Subcutaneous abdominal adipose tissue (tissue), 5 donors: ENCODE measurements around the gene GLRA3.
"Not testable (repeated sequence)": the region's sequence is repeated elsewhere in the genome, so short reads cannot be mapped to it uniquely, and the experiment has no call there.

Experiments used
- H3K27ac ChIP-seq: one replicate; pipeline ENCODE4 v1.7.0; 2013; ENCODE audit warnings: low read depth, mild to moderate bottlenecking, inconsistent platforms, low read length, moderate library complexity
- H3K27me3 ChIP-seq, 5 donors: one replicate each; pipeline ENCODE4 v1.7.0; 2013; ENCODE audit warnings: low read length in 5 of 5, inconsistent platforms in 1 of 5; ENCODE audit not compliant: control insufficient read depth in 5 of 5, insufficient read depth in 4 of 5
- H3K36me3 ChIP-seq, 5 donors: one replicate each; pipeline ENCODE4 v1.7.0; 2013; ENCODE audit warnings: low read length in 5 of 5; ENCODE audit not compliant: control insufficient read depth in 5 of 5, insufficient read depth in 5 of 5
- H3K4me1 ChIP-seq, 5 donors: one replicate each; pipeline ENCODE4 v1.7.0; 2013; ENCODE audit warnings: low read length in 5 of 5, mild to moderate bottlenecking in 3 of 5, moderate library complexity in 1 of 5; ENCODE audit not compliant: control insufficient read depth in 5 of 5, insufficient read depth in 5 of 5
- H3K4me3 ChIP-seq, 5 donors: one replicate each; pipeline ENCODE4 v1.7.0; 2013; ENCODE audit warnings: low read length in 5 of 5, low read depth in 1 of 5
- H3K9ac ChIP-seq, 5 donors: one replicate each; pipeline ENCODE4 v1.7.0; 2013; ENCODE audit warnings: low read length in 5 of 5, mild to moderate bottlenecking in 4 of 5, moderate library complexity in 3 of 5
- H3K9me3 ChIP-seq, 5 donors: one replicate each; pipeline ENCODE4 v1.7.0; 2013; ENCODE audit warnings: low read length in 5 of 5; ENCODE audit not compliant: control insufficient read depth in 5 of 5
- donor health status: healthy.
- donor health status: healthy.
- donor health status: healthy.
- donor health status: healthy.
- donor health status: healthy.

GLRA3 gene

DNA sequence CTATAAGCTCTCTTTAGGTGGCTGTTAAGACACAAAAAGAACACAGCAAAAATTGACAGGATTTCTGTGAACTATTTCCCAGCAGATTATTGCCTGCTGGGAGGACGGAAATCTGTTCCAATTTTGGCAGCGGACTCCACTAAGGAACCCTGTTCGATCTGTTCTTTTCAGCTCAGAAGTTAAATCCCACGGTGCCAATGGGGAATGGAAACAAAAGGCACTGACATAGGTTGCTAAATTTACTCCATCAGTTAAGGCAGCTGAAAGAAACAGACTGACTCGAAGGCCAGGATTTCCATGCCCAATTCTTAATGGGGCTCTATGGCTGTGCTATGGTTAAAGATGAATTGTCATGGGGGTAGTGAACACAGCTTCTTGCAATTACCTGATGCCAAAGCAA, 180.2 kb downstream of the GLRA3 start:
- no peaks in the 10 kb centered on the region for H3K9me3 ChIP-seq
- no peak overlapping the region for H3K4me3 ChIP-seq
- H3K9ac ChIP-seq = no peak overlapping the region
- H3K27ac ChIP-seq = no peak overlapping the region
- H3K4me1 ChIP-seq = no peaks in the 10 kb centered on the region
- no peaks in the 10 kb centered on the region for H3K27me3 ChIP-seq
- H3K36me3 ChIP-seq = no peaks in the 10 kb centered on the region

DNA sequence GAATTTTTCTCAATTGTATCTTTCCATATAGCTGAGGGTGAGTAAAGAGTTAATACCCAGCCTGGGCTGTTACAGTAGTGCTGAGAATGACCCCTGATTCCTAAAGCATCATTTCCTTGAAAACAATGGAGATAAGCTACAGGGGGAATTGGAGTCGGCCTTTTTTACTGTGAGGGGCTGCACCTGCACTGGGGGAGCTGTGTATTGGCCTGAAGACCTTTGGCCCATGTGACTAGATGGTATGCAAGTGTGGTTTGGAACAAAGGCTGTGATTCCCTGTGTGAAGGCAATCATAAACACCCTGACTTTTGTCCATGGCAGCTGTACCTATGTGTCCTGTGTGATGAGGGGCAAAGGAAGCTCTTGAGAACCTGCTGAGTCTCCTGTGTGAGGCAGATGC, 182.7 kb downstream of the GLRA3 start:
- Histone ChIP-seq H3K4me1 (no peaks in the 10 kb centered on the region), H3K36me3 (no peaks in the 10 kb centered on the region), H3K9me3 (no peaks in the 10 kb centered on the region), H3K9ac (no peak overlapping the region), H3K4me3 (no peak overlapping the region), H3K27me3 (no peaks in the 10 kb centered on the region), H3K27ac (no peak overlapping the region)

DNA sequence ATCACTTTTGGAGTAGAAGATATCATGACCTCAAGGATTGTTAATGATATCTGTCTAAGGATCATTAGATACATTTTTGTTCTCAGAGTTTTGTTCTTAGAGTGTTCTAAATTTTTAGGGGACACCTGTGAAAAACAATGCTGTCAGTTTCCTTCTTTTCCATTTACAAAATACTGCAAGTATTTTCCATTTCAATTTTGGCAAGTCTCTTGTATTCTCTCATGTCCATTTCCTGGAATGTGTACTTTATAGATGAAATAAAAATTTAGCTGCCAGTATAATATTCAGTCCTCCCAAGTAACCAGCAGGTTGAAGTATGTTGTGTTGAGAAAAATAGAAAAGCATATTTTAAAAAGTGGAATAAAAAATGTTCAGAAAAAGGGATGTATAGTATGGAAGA, 188.9 kb downstream of the GLRA3 start:
- no peaks in the 10 kb centered on the region for H3K9me3 ChIP-seq
- no peaks in the 10 kb centered on the region for H3K36me3 ChIP-seq
- no peak overlapping the region for H3K9ac ChIP-seq
- no peak overlapping the region for H3K27ac ChIP-seq
- H3K4me1 ChIP-seq = no peaks in the 10 kb centered on the region
- no peak overlapping the region for H3K4me3 ChIP-seq
- no peaks in the 10 kb centered on the region for H3K27me3 ChIP-seq

DNA sequence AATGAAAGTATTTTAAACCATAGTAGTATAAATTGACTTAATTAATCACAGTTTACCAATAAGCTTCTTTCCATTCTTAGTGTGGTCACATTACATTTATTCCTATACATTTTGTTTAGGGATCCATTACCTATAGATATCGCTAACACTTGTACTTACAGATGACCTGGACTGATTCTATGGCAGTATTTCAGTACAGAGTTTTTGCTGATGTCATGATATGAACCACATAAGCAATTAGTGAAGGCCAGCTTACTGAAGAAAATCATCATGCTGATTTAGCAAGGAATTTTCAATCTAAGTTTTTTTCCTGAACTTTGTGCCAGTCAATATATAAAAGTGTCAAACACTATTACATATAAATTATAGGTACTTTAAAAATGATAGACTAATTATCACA, 193.3 kb downstream of the GLRA3 start:
- H3K9ac ChIP-seq = no peak overlapping the region
- H3K27me3 ChIP-seq = no peaks in the 10 kb centered on the region
- no peak overlapping the region for H3K27ac ChIP-seq
- H3K36me3 ChIP-seq = no peaks in the 10 kb centered on the region
- no peaks in the 10 kb centered on the region for H3K4me1 ChIP-seq
- H3K9me3 ChIP-seq = no peaks in the 10 kb centered on the region
- H3K4me3 ChIP-seq = no peak overlapping the region

DNA sequence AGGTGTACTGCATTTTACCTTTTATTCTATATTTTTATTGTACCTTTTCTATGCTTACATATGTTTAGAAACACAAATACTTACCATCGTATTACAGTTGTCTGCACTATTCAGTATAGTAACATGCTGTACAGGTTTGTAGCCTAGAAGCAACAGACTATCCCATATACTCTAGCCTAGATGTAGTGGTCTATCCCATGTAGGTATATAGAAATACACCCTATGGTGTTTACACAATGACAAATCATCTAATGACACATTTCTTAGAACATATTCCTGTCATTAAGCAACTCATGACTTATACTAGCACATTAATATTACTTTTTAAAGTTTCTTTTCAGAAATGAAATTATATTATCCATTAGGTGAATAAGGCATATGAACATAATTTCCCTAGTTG, 195.6 kb downstream of the GLRA3 start:
- no peak overlapping the region for H3K4me3 ChIP-seq
- H3K4me1 ChIP-seq = no peaks in the 10 kb centered on the region
- no peaks in the 10 kb centered on the region for H3K36me3 ChIP-seq
- H3K27ac ChIP-seq = no peak overlapping the region
- H3K9ac ChIP-seq = no peak overlapping the region
- no peaks in the 10 kb centered on the region for H3K27me3 ChIP-seq
- H3K9me3 ChIP-seq = no peaks in the 10 kb centered on the region

DNA sequence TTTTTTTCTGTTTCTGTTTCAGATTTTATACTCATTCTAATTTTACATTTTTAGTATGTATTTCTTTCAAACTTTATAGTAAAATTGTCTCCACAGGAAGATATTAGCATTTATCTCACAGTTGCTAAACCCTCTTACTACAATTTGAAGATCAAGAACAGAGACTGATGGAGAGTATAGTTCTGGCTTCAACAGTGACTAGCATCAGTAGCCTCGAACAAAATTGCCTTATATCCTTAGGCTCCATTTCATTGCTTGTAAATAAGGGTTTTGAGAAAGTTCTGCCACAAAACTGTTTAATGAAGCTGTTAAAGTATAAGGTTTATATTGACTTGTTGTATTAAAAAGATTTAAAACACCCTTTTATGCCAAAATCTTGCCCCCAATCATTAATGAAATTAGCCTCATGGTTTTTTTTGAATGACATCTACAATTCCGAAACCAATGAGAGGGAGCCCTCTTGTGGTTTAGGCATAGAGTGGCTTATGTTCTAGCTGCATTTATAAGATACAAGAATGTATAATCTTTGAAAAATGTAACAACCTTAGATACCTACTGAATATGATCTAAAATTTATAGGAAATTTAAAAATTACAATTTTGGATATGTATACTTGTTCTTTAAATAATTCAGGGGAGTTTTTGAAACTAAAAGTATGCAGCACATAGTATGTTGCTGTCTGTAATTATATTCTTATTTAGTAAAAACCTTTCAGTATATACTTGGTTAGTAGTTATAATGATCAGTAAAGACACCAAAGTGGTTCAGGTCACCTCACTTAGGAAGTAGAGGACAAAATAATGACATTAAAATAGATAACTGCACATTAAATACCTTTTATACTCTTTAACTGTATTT, 196.9 kb downstream of the GLRA3 start:
- Histone ChIP-seq H3K27me3 (no peaks in the 10 kb centered on the region), H3K36me3 (no peaks in the 10 kb centered on the region), H3K4me3 (no peak overlapping the region), H3K4me1 (no peaks in the 10 kb centered on the region), H3K9ac (no peak overlapping the region), H3K27ac (no peak overlapping the region), H3K9me3 (no peaks in the 10 kb centered on the region)

DNA sequence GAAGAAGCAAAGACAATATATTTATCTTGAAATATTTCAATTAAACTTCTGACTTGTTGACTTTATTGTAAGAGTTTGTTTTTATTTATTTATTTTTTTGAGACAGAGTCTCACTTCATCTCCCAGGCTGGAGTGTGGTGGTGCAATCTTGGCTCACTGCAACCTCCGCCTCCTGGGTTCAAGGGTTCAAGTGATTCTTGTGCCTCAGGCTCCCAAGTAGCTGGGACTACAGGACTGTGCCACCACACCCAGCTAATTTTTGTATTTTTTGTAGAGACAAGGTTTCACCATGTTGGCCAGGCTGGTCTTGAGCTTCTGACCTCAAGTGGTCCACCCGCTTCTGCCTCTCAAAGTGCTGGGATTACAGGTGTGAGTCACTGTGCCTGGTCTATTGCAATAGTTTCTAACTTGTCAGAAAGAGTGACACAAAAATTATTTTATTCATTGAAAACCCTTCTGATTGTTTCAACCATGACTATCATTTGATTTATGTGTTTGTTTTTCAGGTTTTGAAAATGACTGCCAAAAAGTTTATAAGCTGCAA, 199.1 kb downstream of the GLRA3 start:
- H3K4me1 ChIP-seq, H3K9me3 ChIP-seq, H3K9ac ChIP-seq, H3K4me3 ChIP-seq, H3K27ac ChIP-seq, H3K36me3 ChIP-seq, H3K27me3 ChIP-seq: not testable (repeated sequence)

- H3K4me1 ChIP-seq = no peaks in the 10 kb centered on the region
- no peaks in the 10 kb centered on the region for H3K9me3 ChIP-seq
- no peak overlapping the region for H3K9ac ChIP-seq
- H3K4me3 ChIP-seq = no peak overlapping the region
- no peaks in the 10 kb centered on the region for H3K27me3 ChIP-seq
- no peak overlapping the region for H3K27ac ChIP-seq
- H3K36me3 ChIP-seq = no peaks in the 10 kb centered on the region
Observed at GRCh38 chr4:174629265-174629664, 199.8 kb downstream of the GLRA3 start.

DNA sequence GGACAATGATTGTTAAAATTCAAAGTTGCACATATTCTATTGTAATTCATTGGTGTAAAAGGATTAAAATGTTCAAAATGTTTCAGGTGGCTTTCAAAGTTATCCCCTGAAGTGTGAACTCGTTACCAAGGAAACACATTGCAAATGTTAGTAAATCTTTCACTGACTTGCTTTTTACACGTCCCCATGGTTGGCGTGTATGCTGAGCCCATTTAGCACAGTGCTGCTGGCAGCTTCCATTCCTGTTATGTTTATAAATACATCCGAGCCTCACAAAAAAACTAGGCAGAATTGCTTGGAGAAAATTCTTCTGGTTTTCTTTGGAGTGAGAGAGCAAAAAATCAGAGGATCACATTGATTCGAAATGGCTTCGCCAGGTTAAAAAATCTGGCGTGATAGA, 200.9 kb downstream of the GLRA3 start:
- no peak overlapping the region for H3K4me3 ChIP-seq
- no peaks in the 10 kb centered on the region for H3K4me1 ChIP-seq
- H3K27ac ChIP-seq = no peak overlapping the region
- no peaks in the 10 kb centered on the region for H3K9me3 ChIP-seq
- H3K27me3 ChIP-seq = no peaks in the 10 kb centered on the region
- H3K9ac ChIP-seq = no peak overlapping the region
- H3K36me3 ChIP-seq = no peaks in the 10 kb centered on the region

- Histone ChIP-seq H3K4me3 (no peak overlapping the region), H3K9ac (no peak overlapping the region), H3K9me3 (no peaks in the 10 kb centered on the region), H3K4me1 (no peaks in the 10 kb centered on the region), H3K36me3 (no peaks in the 10 kb centered on the region), H3K27ac (no peak overlapping the region), H3K27me3 (no peaks in the 10 kb centered on the region)
Observed at GRCh38 chr4:174627473-174627872, 201.6 kb downstream of the GLRA3 start.
